Measurements from ENCODE around the gene ABCD4.
"Not testable (repeated sequence)": the region's sequence is repeated elsewhere in the genome, so short reads cannot be mapped to it uniquely, and the experiment has no call there.

Gene ABCD4

DNA sequence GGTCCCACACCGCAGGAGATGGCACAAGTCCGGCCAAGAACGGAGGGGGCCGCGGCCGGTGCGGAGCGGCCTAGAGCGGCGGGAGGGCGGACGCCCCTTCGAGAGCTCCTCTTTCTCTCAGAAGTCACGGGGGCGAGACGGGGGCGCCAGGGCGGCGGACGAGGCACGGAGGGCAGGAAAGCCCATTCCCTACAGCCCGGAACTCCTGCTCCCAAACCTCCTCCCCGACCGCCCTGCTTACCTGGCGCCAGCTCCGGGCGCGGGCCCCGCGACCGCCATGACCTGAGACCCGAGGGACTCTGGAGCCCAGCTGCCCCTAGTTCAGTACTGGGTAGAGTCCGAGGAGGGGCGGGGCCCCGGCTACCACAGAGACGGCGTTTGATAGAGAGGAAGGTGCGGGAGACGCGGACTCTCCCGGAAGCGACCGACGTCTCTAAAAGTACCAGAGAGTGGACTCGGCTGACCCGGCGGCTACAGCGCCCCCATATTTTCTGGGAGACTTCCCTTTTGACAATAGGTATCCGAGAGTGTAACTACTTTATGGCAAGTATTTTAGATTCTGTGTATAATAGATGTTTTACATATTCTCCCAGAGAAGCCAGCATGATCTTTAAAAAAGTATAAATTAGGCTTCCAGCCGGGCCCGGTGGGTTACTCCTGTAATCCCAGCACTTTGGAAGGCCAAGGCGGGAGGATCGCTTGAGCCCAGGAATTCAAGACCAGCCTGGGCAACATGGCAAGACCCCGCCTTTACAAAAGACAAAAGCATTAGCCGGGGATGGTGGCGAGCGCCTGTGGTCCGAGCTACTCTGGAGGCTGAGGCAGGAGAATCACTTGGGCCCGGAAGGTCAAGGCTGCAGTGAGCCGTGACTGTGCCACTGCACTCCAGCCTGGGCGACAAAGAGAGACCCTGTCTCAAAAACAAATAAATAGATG lies at the start of gene ABCD4:
Gene ABCD4, minus strand, starts transcription at position 301 of the 936 bp plus-strand sequence. Its CDS starts 22 bp downstream, at position 279.
- Mint-ChIP-seq H3K4me1 (peaks cover 28% of the 10 kb centered on the region), H3K36me3 (peaks cover 4% of the 10 kb centered on the region), H3K4me3 (peak within 1 kb of the TSS; percentile 98), H3K27ac (peak within 1 kb of the TSS; percentile 98), H3K9me3 (no peaks in the 10 kb centered on the region), H3K27me3 (no peaks in the 10 kb centered on the region)

DNA sequence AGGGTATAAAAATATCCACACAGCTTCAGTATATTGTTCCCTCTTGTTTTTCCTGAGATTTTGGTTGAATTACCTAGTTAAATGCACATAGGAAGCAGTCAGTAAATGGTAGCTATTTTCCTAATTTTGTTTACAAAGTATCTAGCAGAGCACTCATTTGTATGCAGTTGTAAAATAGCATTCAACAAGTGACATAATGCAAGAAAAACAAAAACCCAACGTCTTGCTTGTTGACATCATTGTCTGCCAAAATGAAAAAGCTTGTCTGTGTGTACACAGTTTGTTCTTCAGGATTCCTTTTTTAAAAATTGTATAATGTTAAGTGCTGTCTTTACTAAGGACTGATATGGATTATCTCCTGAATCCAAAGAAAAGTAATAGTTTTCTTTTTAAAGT lies 48.2 kb upstream of the ABCD4 start:
- H3K4me3 Mint-ChIP-seq = no peak overlapping the region
- H3K4me1 Mint-ChIP-seq = no peaks in the 10 kb centered on the region
- H3K36me3 Mint-ChIP-seq = no peaks in the 10 kb centered on the region
- no peak overlapping the region for H3K27ac Mint-ChIP-seq
- no peaks in the 10 kb centered on the region for H3K9me3 Mint-ChIP-seq
- H3K27me3 Mint-ChIP-seq = no peaks in the 10 kb centered on the region

DNA sequence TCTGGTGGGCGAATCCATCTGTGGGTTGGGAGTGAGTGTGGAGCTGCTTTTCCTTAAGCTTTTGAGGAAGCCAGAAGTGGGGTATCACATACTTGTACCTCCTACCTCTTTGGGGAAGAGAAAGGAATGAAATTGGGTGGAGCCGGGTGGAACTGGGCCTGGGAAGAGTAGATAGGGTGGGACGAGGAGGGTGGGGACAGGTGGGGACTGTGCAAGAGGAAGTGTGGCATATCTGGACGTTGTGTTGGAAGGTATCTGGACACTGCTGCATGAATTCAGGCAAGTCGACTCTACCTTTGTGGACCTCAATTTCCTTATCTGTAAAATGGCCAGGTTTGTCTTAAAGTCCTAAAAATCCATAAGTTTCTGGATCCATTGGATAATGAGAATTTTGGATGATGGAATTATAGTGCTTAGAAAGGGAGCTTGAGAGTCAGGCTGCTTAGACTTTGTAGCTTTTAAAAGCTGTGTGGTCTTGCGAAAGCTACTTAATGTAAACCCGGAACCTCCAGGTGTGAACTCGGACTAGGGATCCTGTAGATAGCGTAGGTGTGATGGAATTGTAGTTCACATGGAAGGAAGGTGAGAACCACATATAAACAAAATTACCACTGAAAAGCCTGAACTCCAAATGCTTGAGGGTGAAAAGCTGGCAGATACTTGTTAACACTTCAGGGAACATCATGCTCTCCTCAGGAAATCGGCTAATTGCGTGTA lies 47.6 kb upstream of the ABCD4 start:
- H3K4me3 Mint-ChIP-seq = no peak overlapping the region
- no peaks in the 10 kb centered on the region for H3K9me3 Mint-ChIP-seq
- no peak overlapping the region for H3K27ac Mint-ChIP-seq
- H3K27me3 Mint-ChIP-seq = no peaks in the 10 kb centered on the region
- H3K36me3 Mint-ChIP-seq = no peaks in the 10 kb centered on the region
- H3K4me1 Mint-ChIP-seq = no peaks in the 10 kb centered on the region

DNA sequence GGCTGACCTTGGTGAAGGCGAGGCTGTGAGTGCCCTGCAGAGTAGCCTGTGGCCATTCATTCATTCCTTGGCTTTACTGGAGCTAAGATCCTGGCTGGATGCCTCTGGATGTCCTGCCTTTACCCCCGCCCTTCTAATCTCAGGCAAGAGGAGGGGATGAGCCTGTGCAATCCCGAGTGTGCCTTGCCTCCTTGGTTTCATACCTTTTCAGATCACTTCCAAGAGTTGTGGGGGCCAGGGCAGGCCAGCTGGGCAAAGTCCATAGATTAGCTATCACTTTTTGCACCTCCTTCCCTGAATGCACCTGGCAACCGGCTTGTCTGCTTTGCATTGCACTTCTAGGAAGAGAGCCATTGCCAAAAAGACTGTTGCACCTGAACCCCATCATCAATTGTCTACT lies 47.0 kb upstream of the ABCD4 start:
- Mint-ChIP-seq H3K27ac (no peak overlapping the region), H3K9me3 (no peaks in the 10 kb centered on the region)

DNA sequence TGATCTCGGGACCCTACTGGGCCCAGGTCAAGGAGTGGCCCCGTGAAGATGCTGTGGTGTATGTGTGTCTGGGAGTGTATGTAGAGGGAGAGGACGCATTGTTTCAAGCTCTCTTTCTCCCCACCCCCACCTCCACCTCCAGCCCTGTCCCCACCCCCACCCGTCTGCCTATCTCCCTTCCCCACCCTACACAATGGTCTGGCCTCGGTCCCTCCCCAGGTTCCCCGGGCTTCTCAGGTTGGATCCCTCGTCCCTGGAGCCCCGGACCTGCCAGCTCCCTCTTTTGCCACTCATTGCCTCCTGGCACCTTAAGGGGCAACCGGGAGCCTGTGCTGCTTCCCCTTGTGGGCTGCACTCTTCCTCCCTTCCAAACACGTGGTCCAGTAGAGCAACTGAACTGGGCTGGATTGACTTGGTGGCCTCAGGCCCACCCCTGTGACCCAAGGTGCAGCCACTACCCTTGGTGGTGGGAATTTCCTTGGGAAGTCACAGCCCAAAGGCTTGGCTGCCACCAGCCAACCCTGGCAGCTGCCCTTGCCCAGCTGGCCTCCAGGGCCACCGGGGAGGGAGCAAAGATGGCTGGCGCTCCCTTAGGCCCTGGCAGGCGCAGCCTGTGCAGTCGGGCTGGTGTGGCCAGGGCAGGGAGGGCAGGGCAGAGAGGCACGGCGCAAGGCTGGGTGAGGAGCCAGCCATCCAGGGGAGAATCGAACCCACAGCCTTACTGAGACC lies 46.2 kb upstream of the ABCD4 start:
- no peaks in the 10 kb centered on the region for H3K4me1 Mint-ChIP-seq
- H3K27ac Mint-ChIP-seq = no peak overlapping the region
- no peak overlapping the region for H3K4me3 Mint-ChIP-seq
- H3K27me3 Mint-ChIP-seq = no peaks in the 10 kb centered on the region
- no peaks in the 10 kb centered on the region for H3K9me3 Mint-ChIP-seq
- H3K36me3 Mint-ChIP-seq = no peaks in the 10 kb centered on the region

More for the DNA sequence above, 47.0 kb upstream of the ABCD4 start:
- no peak overlapping the region for H3K4me3 Mint-ChIP-seq
- H3K4me1 Mint-ChIP-seq = no peaks in the 10 kb centered on the region
- no peaks in the 10 kb centered on the region for H3K27me3 Mint-ChIP-seq
- no peaks in the 10 kb centered on the region for H3K36me3 Mint-ChIP-seq

DNA sequence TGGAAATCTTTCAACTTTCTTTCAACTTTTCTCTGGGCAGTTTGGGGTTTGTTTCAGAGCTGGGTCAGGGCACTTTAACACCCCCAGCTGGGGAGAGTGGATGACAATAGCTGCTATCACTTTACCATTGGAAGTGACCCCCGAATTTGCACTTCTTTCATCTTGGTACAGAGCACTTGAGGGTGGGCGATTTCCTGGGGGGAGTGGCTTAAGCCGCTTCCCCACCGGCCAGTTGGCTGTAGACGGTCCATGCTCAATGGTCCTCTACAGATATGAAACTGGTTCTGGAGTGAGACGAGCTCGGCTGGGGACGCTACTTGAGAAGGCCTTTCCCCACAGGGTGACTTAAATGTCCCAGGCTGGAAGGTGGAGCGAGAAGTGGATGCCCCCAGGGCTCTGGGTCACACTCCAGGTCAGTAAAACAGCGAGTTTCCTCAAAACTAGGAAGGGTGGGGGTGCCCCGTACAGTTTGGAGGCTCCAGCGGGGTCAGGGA lies 45.6 kb upstream of the ABCD4 start, which contains the start of gene VRTN:
Gene VRTN, plus strand, starts transcription at position 231 of the 494 bp plus-strand sequence. CDS start 8,313 bp downstream, outside the sequence.
- no peaks in the 10 kb centered on the region for H3K36me3 Mint-ChIP-seq
- H3K4me3 Mint-ChIP-seq = no peak within 1 kb of the TSS
- peaks cover under 1% of the 10 kb centered on the region for H3K27me3 Mint-ChIP-seq
- H3K27ac Mint-ChIP-seq = no peak within 1 kb of the TSS
- H3K9me3 Mint-ChIP-seq = no peaks in the 10 kb centered on the region
- no peaks in the 10 kb centered on the region for H3K4me1 Mint-ChIP-seq

DNA sequence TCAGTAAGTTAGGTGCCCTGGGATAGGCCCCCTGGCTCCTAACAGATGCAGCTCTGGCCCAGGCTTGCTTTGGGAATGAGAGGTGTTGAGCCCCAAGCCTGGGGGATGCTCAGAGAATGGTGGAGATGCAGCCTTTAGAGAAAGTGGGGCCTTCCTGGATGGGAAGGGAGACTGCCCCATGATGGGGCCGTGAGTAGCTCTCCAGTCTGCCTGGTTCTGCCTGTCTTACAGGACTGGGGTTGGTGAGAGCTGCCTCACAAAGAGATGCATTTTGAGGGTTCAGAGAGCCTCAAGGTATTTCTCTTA lies 45.0 kb upstream of the ABCD4 start:
- Mint-ChIP-seq H3K36me3 (no peaks in the 10 kb centered on the region), H3K4me3 (no peak overlapping the region), H3K9me3 (no peaks in the 10 kb centered on the region), H3K27ac (no peak overlapping the region), H3K4me1 (no peaks in the 10 kb centered on the region), H3K27me3 (peaks cover 3% of the 10 kb centered on the region)

DNA sequence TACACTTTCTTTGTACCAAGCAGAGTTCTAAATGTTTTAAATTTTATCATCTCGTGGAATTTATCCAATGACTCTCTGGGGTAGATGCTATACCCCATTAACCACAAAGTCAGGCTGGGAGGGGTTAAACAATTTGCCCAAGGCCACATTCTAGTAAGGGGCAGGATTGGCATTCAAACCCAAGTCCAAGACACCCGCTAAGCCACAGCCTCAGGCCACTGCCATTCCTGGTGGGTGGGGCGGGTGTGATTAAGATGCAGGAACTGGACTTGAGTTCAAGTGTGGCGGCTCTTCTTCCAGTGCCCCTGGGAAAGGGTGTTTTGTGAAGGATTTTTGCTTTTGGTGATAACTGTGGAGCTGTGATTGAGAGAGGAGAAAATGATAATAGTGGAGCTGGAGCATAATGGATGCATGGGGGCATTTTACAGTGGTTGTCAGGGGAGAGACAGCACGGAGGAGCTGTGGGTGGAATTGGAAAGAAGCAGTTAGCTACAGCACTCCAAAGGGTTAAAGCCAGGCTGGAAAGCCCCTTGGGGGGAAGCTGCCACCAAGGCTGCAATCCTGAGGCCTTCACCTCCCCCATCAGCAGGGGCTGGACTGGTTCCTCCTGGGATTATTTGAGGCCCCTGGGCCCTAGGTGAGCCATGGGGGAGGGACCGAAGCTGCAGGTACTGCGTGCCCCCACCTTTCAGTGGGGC lies 44.5 kb upstream of the ABCD4 start:
- H3K27ac Mint-ChIP-seq = no peak overlapping the region
- no peaks in the 10 kb centered on the region for H3K36me3 Mint-ChIP-seq
- peaks cover 3% of the 10 kb centered on the region for H3K27me3 Mint-ChIP-seq
- H3K4me1 Mint-ChIP-seq = no peaks in the 10 kb centered on the region
- H3K4me3 Mint-ChIP-seq = no peak overlapping the region
- no peaks in the 10 kb centered on the region for H3K9me3 Mint-ChIP-seq

DNA sequence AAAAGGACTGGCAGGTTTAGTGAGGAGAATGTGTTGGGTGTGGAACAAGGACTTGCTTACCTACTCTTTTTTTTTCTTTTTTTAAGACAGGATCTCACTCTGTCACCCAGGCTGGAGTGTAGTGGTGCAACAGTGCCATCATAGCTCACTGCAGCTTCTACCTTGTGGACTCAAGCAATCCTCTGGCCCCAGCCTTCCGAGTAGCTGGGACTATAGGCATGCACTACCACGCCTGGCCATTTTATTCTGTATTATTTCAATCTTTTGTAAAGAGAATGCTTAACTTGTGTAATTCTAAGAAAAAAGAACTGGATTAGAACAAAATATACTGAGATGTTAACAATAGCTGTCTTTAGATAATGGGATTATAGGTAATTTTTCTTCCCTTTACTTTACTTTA lies 43.6 kb upstream of the ABCD4 start:
- Mint-ChIP-seq H3K4me1 (no peaks in the 10 kb centered on the region), H3K4me3 (no peak overlapping the region), H3K27ac (peak overlapping the region; percentile 41), H3K27me3 (peaks cover 3% of the 10 kb centered on the region), H3K9me3 (no peaks in the 10 kb centered on the region), H3K36me3 (no peaks in the 10 kb centered on the region)

DNA sequence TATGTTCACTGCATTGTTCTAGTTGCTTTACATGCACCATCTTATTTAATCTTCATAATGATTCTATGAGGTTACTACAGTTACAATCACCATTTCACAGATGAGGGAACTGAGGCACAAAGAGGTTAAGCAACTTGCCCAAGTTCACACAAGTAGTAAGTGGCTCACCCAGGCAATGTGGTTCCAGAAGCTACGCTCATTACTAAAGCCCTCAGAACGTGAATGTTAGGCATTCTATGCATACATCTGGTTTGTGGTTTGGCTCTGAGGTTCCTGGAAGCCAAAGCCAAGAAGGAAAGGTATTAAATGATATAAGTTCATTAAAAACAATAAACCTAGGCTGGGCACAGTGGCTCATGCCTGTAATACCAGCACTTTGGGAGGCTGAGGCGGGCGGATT lies 31.2 kb upstream of the ABCD4 start:
- Mint-ChIP-seq H3K4me3 (no peak overlapping the region), H3K9me3 (no peaks in the 10 kb centered on the region), H3K4me1 (no peaks in the 10 kb centered on the region), H3K36me3 (no peaks in the 10 kb centered on the region), H3K27ac (no peak overlapping the region), H3K27me3 (peaks cover 3% of the 10 kb centered on the region)

DNA sequence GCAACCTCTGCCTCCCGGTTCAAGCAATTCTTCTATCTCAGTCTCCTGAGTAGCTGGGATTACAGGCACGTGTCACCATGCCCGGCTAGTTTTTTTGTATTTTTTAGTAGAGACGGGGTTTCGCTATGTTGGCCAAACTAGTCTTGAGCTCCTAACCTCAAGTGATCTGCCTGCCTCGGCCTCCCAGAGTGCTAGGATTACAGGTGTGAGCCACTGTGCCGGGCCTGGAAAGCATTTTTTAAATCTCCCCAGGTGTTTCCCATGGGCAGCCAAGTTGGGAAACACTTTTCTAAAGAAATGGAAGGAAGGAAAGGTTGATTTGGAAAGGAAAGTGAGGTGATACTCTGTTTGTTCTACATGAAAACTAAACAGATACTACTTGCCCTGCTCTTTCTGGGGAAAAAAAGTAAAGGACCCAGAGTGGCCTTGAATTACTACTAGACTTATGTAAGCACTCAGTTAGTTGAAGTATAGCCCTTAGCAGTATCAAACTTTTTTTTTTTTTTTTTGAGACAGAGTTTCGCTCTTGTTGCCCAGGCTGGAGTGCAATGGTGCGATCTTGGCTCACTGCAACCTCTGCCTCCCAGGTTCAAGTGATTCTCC lies 27.3 kb upstream of the ABCD4 start:
- not testable (repeated sequence) for H3K36me3 Mint-ChIP-seq, H3K4me1 Mint-ChIP-seq, H3K27me3 Mint-ChIP-seq, H3K9me3 Mint-ChIP-seq, H3K4me3 Mint-ChIP-seq, H3K27ac Mint-ChIP-seq

DNA sequence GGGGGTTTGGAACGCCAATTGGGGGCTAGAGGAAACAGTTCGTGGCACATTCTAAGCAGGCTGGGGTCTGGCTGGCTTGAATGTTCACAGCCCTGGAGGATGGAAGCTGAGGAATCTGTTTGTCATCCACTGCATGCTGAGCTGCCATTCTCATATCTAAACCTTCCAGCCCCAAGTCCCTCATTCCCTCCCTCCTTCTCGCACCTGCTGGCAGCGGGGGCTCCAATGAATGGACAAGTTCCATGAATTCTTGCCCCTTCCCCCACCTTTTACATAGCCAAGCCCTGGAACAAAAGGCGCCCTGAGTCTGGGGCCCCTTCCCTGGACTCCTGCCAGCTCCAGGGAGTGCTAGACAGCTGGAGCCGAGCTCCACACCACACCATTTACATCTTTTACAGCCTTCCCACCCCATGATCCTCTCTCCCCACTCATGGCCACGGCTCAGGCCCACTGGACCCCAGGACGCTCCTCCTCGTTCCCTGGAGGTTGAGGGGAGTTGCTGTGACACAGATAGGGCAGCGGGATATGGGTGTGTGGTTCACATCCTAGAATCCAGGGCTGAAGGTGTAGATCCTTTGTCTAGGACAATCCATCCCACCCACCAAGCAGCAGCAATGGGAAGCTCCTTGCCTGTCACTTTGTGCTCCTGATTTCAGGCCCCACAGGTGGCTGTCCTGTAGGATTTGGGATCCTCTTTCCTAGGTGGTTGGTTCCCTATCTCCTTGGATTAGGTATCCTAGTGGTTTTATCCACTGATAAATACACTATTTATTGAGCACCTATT lies 23.8 kb upstream of the ABCD4 start:
- no peaks in the 10 kb centered on the region for H3K4me1 Mint-ChIP-seq
- no peaks in the 10 kb centered on the region for H3K9me3 Mint-ChIP-seq

DNA sequence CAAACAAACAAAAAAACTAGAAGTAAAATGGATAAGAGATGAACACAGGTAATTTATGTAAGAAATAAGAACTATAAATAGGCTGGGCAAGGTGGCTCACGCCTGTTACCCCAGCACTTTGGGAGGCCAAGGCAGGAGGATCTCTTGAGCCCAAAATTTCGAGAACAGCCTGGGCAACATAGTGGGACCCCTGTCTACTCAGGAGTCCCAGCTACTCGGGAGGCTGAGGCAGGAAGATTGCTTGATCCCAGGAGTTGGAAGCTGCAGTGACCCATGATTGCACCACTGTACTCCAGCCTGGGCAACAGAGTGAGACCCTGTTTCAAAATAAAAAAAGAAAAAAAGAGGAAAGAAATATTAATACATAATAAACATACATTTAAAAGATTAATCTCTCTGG lies 22.7 kb upstream of the ABCD4 start:
- Mint-ChIP-seq H3K27me3 (peaks cover 5% of the 10 kb centered on the region), H3K36me3 (no peaks in the 10 kb centered on the region), H3K9me3 (no peaks in the 10 kb centered on the region), H3K4me1 (no peaks in the 10 kb centered on the region), H3K27ac (no peak overlapping the region), H3K4me3 (no peak overlapping the region)

More for the DNA sequence above, 23.8 kb upstream of the ABCD4 start:
- Mint-ChIP-seq H3K4me3 (no peak overlapping the region), H3K27ac (no peak overlapping the region), H3K27me3 (peaks cover 5% of the 10 kb centered on the region), H3K36me3 (no peaks in the 10 kb centered on the region)

DNA sequence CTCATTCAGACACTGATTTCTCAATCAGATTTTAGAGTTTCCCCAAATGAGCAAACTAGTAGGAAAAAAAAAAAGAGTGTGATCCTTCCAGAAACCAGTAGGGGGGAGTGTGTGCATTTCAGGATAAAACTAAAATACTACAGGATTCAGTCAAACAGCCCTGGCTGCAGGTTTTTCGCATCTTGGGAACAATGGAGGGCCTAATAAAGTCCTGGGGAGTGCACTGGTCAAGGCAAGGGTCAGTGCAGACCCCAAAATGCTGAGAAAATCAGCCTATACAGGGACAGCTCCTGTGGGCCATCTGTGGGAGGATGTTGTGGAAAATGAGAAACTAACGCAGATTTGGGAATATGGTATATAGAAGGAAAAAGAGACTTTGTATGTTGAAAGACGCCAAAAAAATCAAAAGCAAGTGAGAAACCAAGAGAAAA lies 22.2 kb upstream of the ABCD4 start:
- Mint-ChIP-seq H3K4me1 (no peaks in the 10 kb centered on the region), H3K27me3 (peaks cover 5% of the 10 kb centered on the region)

More for the DNA sequence above, 22.2 kb upstream of the ABCD4 start:
- H3K36me3 Mint-ChIP-seq = no peaks in the 10 kb centered on the region
- H3K27ac Mint-ChIP-seq = no peak overlapping the region
- no peak overlapping the region for H3K4me3 Mint-ChIP-seq
- no peaks in the 10 kb centered on the region for H3K9me3 Mint-ChIP-seq

All from activated naive CD4-positive, alpha-beta T cell treated with anti-CD3 and anti-CD28 coated beads, Interleukin-2, amount 50 U/mL, for 24 hours (primary cell).